Activated CD4-positive, alpha-beta T cell treated with anti-CD3 and anti-CD28 coated beads for 36 hours (primary cell): Measurements from ENCODE around the gene FAM171A1. TPM values are rescaled to one million over a fixed set of nuclear protein-coding genes. Genes with fewer than 3 reads are reported as not detected.

Source experiments
- ATAC-seq: fragments of 200-7000 bp; cut with Tn5 transposase; one replicate; pipeline ENCODE4 v1.10.0; 2021; ENCODE audit warnings: mild to moderate bottlenecking, moderate library complexity
- CTCF ChIA-PET: fragments of 350-600 bp; sonication (Branson Sonifier 250); formaldehyde crosslinking; loops from one replicate; lab custom pipeline; 2021; ENCODE audit warnings: antibody characterized with exemption; lab: Charles Lee
- POLR2A ChIA-PET: fragments of 350-600 bp; sonication (Branson Sonifier 250); formaldehyde crosslinking; loops from one replicate; lab custom pipeline; 2021; ENCODE audit warnings: antibody characterized with exemption, inconsistent platforms; lab: Charles Lee
- DNase-seq: peaks from one replicate; pipeline ENCODE4 v3.0.0-alpha.2; 2020
- H3K27ac Mint-ChIP-seq: one replicate; pipeline ENCODE4 v1.8.0; 2021; ENCODE audit warnings: mixed read lengths
- H3K27me3 Mint-ChIP-seq: one replicate; pipeline ENCODE4 v1.8.0; 2021; ENCODE audit warnings: mixed read lengths
- H3K36me3 Mint-ChIP-seq: one replicate; pipeline ENCODE4 v1.8.0; 2021; ENCODE audit warnings: low read depth, mixed read lengths
- H3K4me1 Mint-ChIP-seq: one replicate; pipeline ENCODE4 v1.8.0; 2021; ENCODE audit warnings: mixed read lengths
- H3K4me3 Mint-ChIP-seq: one replicate; pipeline ENCODE4 v1.8.0; 2021; ENCODE audit warnings: mild to moderate bottlenecking, moderate library complexity, mixed read lengths
- H3K9me3 Mint-ChIP-seq: one replicate; pipeline ENCODE4 v1.8.0; 2021; ENCODE audit warnings: low read depth, mixed read lengths
- intact Hi-C, 2 experiments: fragments of 100-400 bp; cut with DNase I in 1 of 2; cut with micrococcal nuclease in 1 of 2; formaldehyde crosslinking; loops; one replicate each; pipeline versions ENCODE4 v1.14.2 to v1.15.1; 2022 to 2024; cut with DNase I, micrococcal nuclease
- total RNA-seq, 2 experiments: library from RNA; stranded (reverse); gene quantifications; one replicate each; pipeline ENCODE4 v1.2.3, GENCODE V29; 2021

The FAM171A1 gene
- total RNA-seq, 2 experiments from 2014 or later, result 4.1 to 5.8 TPM

DNA sequence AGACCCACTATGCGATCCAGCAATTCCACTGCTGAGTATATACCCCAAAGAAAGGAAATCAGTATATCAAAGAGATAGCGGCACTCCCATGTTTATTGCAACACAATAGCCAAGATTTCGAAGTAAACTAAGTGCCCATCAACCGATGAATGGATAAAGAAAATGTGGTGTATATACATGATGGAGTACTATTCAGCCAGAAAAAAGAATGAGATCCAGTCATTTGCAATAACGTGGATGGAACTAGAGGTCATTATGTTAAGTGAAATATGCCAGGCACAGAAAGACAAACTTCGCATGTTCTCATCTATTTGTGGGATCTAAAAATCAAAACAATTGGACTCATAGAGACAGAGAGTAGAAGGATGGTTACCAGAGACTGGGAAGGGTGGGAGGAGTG lies 195.5 kb downstream of the FAM171A1 start:
- CTCF ChIA-PET, result no interaction called here
- intact Hi-C loops, result no loop called here
- POLR2A ChIA-PET, result no interaction called here

DNA sequence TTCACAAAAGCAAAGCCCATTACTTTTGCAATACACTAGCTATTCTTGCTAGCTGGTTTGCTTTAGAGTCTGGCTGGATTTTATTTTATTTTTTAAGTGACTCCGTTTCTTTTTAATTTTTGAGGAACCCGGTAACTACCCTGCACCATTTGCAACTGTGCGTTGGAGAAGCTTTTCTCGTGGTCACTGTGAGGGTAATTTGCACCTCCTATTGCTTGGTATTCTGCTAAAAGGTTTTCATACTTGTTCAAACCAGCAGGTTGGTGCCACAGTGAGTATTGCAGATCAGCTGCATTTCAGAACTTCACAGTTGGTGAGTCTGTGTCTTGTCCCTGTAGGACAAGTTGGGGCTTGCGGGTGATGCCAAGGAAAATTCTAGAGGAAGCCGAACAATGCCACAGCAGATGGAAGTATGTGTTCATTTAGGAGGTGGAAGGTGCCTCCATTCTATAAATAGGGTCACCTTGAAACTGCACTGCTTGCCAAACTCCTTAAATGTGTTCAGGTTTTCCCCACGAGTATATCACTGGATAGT lies 198.7 kb downstream of the FAM171A1 start:
- no peaks in the 10 kb centered on the region for H3K36me3 Mint-ChIP-seq
- H3K27ac Mint-ChIP-seq, result no peak overlapping the region
- DNase-seq (no peak), ATAC-seq (no peak)
- CTCF ChIA-PET, result interaction anchor here (0.6 to 2.3 kb wide), 3 partner anchors 13 to 86 kb away, joined by 3 to 6 read pairs (median 6); no protein-coding TSS in a partner anchor
- H3K9me3 Mint-ChIP-seq, result no peaks in the 10 kb centered on the region
- no peak overlapping the region for H3K4me3 Mint-ChIP-seq
- no peaks in the 10 kb centered on the region for H3K27me3 Mint-ChIP-seq
- POLR2A ChIA-PET, result no interaction called here
- peaks cover 39% of the 10 kb centered on the region for H3K4me1 Mint-ChIP-seq
- intact Hi-C loops, result no loop called here

More for the DNA sequence above, 195.5 kb downstream of the FAM171A1 start:
- H3K9me3 Mint-ChIP-seq, result no peaks in the 10 kb centered on the region
- no peaks in the 10 kb centered on the region for H3K27me3 Mint-ChIP-seq
- no peak for ATAC-seq
- H3K4me3 Mint-ChIP-seq, result no peak overlapping the region
- no peak overlapping the region for H3K27ac Mint-ChIP-seq
- peaks cover 23% of the 10 kb centered on the region for H3K4me1 Mint-ChIP-seq
- no peak for DNase-seq
- no peaks in the 10 kb centered on the region for H3K36me3 Mint-ChIP-seq

DNA sequence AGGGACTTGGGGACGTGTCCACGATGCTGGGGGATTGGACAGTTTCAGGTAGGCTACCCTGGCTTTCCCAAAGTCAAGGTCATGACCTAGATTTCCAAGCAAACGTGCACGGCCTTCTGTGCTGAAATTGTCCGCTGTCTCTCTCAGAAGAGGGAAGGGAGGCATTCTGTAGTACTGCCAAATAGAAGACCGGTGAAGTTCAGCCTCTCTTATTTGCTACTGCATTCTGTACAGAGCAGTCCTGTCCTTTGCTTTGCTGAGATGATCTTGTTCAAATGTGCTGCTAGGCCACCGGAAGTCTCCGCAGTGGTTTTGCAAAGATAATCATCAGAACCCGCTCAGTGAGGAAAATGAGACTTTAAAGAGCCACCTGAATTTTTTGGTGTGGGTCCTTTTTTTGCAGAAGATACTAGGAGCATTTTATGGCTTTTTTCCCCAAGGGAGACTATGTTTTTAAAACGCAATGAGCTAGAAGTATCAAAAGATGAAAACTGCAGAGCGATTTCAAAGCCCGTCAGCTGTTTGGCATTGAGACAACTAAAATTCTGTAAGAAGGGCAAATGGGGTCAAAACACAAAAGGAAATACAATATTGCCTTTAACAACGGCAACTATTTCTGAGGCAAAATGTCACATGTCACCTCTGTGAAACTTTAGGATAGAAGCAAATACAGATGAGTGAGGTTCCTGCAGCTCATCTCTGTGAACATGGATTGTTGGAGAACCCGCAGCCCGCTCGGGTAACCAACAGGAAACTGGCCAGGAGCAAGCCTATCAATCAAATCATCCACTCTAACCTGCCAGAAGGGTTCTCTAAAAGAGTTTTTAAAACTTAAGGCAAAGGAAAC lies 201.3 kb downstream of the FAM171A1 start:
- DNase-seq (peak; percentile 63), ATAC-seq (peak; percentile 5)
- Mint-ChIP-seq H3K27me3 (no peaks in the 10 kb centered on the region), H3K4me1 (peaks cover 53% of the 10 kb centered on the region), H3K27ac (peak overlapping the region; percentile 85), H3K4me3 (peak overlapping the region; percentile 70), H3K36me3 (no peaks in the 10 kb centered on the region), H3K9me3 (no peaks in the 10 kb centered on the region)
- intact Hi-C loops, result loop anchor here (1.0 to 5.0 kb wide), 9 partner anchors 40 to 1647 kb away; partner anchors contain the start of genes DCLRE1C (in 1 of the 2), FAM171A1 (in 1 of the 2), MEIG1 (in 1 of the 2) and PTER (in 1 of the 2)
- ChIA-PET CTCF (interaction anchor here (0.7 kb wide), 2 partner anchors 48 to 61 kb away, joined by 3 read pairs; no protein-coding TSS in a partner anchor), POLR2A (interaction anchor here (0.7 kb wide), 1 partner anchor 47 kb away, joined by 4 read pairs; no protein-coding TSS in a partner anchor)

DNA sequence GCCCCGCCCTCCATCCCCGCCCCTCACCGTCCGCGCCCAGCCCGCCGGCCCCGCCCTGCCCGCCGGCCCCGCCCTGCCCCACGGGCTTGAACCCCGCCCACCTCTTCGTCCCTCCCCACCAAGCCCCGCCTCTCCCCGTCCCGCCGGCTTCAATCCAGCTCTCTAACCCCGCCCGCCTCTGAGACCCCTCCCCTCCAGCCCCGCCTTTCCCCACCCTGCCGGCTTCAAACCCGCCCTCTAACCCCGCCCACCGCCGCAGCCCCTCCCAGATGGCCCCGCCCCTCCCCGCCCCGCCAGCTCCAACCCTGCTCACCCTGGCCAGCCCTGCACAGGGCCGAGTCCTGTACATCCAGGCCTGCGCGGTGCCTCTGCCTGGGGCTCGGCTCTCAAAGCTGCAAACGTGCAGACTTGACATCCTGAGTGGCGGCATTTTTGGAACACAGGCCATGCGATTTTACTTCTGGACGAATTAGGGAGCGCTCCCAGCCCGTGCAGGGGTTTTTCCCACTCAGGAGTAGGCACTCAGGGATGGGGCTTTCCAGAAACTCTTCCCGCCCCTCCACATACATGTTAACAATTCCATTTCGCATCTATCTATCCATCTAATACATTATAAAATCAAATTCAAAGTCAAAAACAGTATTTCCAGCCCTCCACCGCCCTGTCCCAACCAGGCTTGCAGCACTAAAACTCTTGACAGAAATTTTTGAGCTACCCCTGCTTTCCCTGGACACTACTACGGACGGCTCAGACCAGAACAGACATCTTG lies 202.1 kb downstream of the FAM171A1 start:
- no peaks in the 10 kb centered on the region for H3K27me3 Mint-ChIP-seq
- peaks cover 55% of the 10 kb centered on the region for H3K4me1 Mint-ChIP-seq
- intact Hi-C loops, result loop anchor here (1.0 to 5.0 kb wide), 11 partner anchors 40 to 1648 kb away; partner anchors contain the start of genes FAM171A1 (in 2 of the 2), MEIG1 (in 2 of the 2), DCLRE1C (in 1 of the 2) and PTER (in 1 of the 2)

DNA sequence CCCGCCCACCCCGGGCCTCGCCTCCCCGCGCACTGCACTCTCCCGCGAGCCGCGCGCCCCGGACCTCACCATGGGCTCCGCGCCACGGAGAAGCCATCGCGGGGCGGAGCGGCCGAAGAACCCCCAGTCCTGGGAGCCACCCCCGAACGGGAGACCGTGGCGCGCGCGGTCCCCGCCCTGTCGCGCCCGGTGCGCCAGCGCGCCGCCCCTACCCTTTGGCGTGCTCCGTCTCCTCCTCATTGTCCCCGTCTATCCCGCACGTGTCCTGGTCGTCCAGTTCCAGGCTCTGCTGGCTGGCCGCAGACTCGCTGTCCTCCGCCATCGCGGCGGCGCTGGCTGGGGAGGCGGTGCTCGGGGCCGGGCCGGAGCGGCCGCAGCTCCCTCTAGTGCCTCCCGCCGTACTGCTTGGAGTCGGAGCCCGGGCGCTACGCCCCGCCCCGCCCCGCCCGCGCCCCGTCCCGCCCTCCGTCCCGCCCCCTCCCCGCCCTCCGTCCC lies 202.8 kb downstream of the FAM171A1 start, which contains the start of gene NMT2:
Gene NMT2 (minus strand): TSS at position 403 of the 495 bp plus-strand sequence. CDS start 81 bp downstream, at position 322.
- Mint-ChIP-seq H3K27me3 (no peaks in the 10 kb centered on the region), H3K4me1 (peaks cover 59% of the 10 kb centered on the region), H3K27ac (peak within 1 kb of the TSS; percentile 90), H3K9me3 (no peaks in the 10 kb centered on the region), H3K36me3 (peaks cover 3% of the 10 kb centered on the region), H3K4me3 (peak within 1 kb of the TSS; percentile 82)
- CTCF ChIA-PET, result interaction anchor here (0.9 to 2.4 kb wide), 4 partner anchors 21 to 45 kb away, joined by 3 to 13 read pairs (median 5); no protein-coding TSS in a partner anchor
- no peak for DNase-seq
- POLR2A ChIA-PET, result interaction anchor here (0.6 to 2.0 kb wide), 5 partner anchors 26 to 166 kb away, joined by 3 to 10 read pairs (median 5); no protein-coding TSS in a partner anchor
- intact Hi-C loops, result loop anchor here in 1 of 2 experiments (1.0 to 5.0 kb wide), 8 partner anchors 71 to 1648 kb away; partner anchors contain the start of genes FAM171A1, MEIG1, PTER and RPP38
- ATAC-seq, result peak; percentile 76

More for the DNA sequence above, 202.1 kb downstream of the FAM171A1 start:
- ChIA-PET CTCF (interaction anchor here (0.7 to 1.0 kb wide), 3 partner anchors 27 to 47 kb away, joined by 3 to 6 read pairs (median 4); no protein-coding TSS in a partner anchor), POLR2A (interaction anchor here (0.6 to 2.0 kb wide), 4 partner anchors 27 to 165 kb away, joined by 3 to 10 read pairs (median 4); no protein-coding TSS in a partner anchor)
- H3K9me3 Mint-ChIP-seq, result no peaks in the 10 kb centered on the region
- peak overlapping the region; percentile 85 for H3K27ac Mint-ChIP-seq
- ATAC-seq (peak; percentile 80), DNase-seq (peak; percentile 100)
- no peaks in the 10 kb centered on the region for H3K36me3 Mint-ChIP-seq
- H3K4me3 Mint-ChIP-seq, result peak overlapping the region; percentile 70

DNA sequence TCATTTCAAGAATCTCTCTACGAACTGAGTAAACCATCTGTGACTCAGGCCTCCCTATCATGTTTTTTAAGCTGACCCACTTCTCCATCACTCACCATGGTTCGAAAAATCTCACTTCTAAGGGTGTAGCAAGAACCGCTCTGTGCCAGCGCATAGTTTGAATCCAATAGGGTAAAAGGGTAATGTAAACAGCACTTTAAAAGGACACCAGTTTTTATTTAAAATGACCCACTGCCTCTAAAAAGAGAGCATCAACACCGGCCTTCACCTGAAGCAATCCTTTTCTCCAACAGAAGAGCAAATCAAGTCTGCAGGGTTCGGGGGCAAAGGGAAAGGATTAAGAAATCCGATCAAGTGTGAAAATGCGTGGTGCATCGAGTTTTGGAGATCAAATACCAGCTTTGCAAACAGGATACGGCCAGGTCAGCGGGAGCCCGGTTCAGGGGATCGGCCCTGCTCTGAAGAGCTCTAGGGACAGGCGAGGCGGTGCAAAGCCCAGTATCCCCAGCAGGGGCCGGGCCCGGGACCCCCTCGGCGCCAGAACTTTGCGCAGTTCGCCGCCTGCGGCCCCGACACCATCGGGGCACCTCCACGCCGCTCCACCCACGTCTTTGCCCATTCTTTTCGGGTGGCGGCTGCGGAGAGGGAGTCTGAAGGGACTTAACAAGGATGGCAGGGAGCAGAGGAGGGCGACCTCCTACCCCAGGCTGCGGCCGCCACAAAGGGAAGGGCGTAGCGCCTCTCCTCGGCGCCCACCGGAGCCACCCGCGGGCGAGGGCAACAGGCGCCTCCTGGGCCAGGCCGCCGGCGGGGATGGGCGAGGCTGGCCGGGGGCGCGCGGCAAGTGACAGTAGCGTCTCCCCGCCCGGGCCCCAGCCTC lies 203.4 kb downstream of the FAM171A1 start:
- Mint-ChIP-seq H3K27ac (peak overlapping the region; percentile 86), H3K4me3 (peak overlapping the region; percentile 82), H3K9me3 (no peaks in the 10 kb centered on the region), H3K36me3 (peaks cover 3% of the 10 kb centered on the region), H3K4me1 (peaks cover 58% of the 10 kb centered on the region), H3K27me3 (no peaks in the 10 kb centered on the region)
- ATAC-seq (peak; percentile 54), DNase-seq (peak; percentile 67)
- CTCF ChIA-PET, result interaction anchor here (0.5 to 2.4 kb wide), 7 partner anchors 10 to 294 kb away, joined by 3 to 13 read pairs (median 3); no protein-coding TSS in a partner anchor
- intact Hi-C loops, result loop anchor here (1.0 to 5.0 kb wide), 11 partner anchors 21 to 1649 kb away; partner anchors contain the start of genes RPP38 (in 2 of the 2), FAM171A1 (in 1 of the 2), MEIG1 (in 1 of the 2) and PTER (in 1 of the 2)
- POLR2A ChIA-PET, result interaction anchor here (0.6 to 2.0 kb wide), 5 partner anchors 16 to 200 kb away, joined by 3 to 10 read pairs (median 3); no protein-coding TSS in a partner anchor

DNA sequence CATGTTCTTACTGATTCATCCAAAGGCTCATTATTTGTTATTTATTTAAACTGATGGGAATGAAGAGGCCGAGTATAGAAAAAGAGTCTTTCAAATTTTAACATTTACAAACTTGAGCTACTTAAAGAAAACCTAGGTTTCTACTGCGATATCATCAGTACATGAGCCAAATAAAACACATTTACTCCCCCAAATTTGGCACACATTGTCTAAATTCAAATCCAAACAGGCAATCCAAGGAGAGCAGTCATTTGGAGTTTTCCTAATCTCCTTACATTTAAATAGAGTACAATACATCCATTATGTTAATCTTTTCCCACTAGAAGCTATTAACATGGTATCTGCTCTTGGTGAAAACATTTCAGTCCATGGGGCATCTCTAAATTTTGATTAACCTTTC lies 204.8 kb downstream of the FAM171A1 start:
- peaks cover 59% of the 10 kb centered on the region for H3K4me1 Mint-ChIP-seq

DNA sequence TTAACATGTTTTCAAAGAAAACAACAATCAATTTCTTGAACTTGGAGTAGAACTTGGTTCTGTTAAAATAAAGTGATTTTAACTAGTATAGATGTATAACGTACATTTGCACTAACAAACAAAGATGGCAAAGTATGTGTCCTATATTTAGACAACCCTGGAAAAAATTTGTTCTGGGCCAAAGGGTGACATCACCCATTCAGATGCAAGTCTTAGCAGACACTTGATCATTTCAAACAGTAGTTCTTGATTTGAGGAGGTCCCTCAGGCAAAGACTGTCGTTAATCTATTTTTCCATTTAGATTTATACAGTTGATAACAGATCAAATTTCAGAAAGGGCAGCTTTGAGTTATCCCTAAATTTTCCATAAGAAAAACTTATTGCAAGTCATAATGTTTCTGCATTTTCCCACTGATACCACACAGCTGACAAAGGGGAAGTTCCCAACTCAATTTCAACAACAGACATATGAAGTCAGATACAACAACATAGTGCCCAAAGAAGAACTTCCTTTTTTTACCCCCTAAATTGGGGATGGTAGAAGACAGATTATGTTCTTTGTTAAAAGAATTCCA lies 207.7 kb downstream of the FAM171A1 start:
- Mint-ChIP-seq H3K27me3 (no peaks in the 10 kb centered on the region), H3K36me3 (peaks cover 3% of the 10 kb centered on the region), H3K4me1 (peaks cover 54% of the 10 kb centered on the region), H3K27ac (peak overlapping the region; percentile 76), H3K9me3 (no peaks in the 10 kb centered on the region), H3K4me3 (peak overlapping the region; percentile 60)
- CTCF ChIA-PET, result interaction anchor here (1.2 to 1.7 kb wide), 3 partner anchors 11 to 41 kb away, joined by 4 to 6 read pairs (median 6); no protein-coding TSS in a partner anchor
- DNase-seq, result no peak
- intact Hi-C loops, result no loop called here
- no peak for ATAC-seq
- POLR2A ChIA-PET, result no interaction called here

More for the DNA sequence above, 204.8 kb downstream of the FAM171A1 start:
- DNase-seq (no peak), ATAC-seq (no peak)
- CTCF ChIA-PET, result interaction anchor here (0.6 to 2.4 kb wide), 9 partner anchors 15 to 89 kb away, joined by 3 to 13 read pairs (median 4); no protein-coding TSS in a partner anchor
- Mint-ChIP-seq H3K27ac (no peak overlapping the region), H3K9me3 (no peaks in the 10 kb centered on the region), H3K27me3 (no peaks in the 10 kb centered on the region), H3K4me3 (peak overlapping the region; percentile 82), H3K36me3 (peaks cover 3% of the 10 kb centered on the region)
- intact Hi-C loops, result loop anchor here (2.0 to 5.0 kb wide), 2 partner anchors 20 to 1379 kb away; no protein-coding TSS in a partner anchor
- POLR2A ChIA-PET, result no interaction called here
